Trophoblast cell (in vitro differentiated cells and primary cell): ENCODE data around the gene SLC4A4.

Experiments
- DNase-seq, 2 donors: peaks; one replicate each; pipeline ENCODE4 v3.0.0-alpha.2; 2016
- H2AFZ ChIP-seq: 2 replicates; pipeline ENCODE4 v1.6.1; 2013; ENCODE audit warnings: low read length, moderate library complexity, mild to moderate bottlenecking; ENCODE audit not compliant: insufficient read depth, poor library complexity
- H2AK5ac ChIP-seq: 2 replicates; pipeline ENCODE4 v1.6.1; 2013; ENCODE audit warnings: mild to moderate bottlenecking, low read length
- H2BK120ac ChIP-seq: 2 replicates; pipeline ENCODE4 v1.6.1; 2013; ENCODE audit warnings: low read length, mild to moderate bottlenecking, moderate library complexity; ENCODE audit not compliant: insufficient read depth, poor library complexity
- H2BK12ac ChIP-seq: 2 replicates; pipeline ENCODE4 v1.6.1; 2013; ENCODE audit warnings: mild to moderate bottlenecking, low read length, moderate library complexity
- H2BK5ac ChIP-seq: 2 replicates; pipeline ENCODE4 v1.6.1; 2013; ENCODE audit warnings: low read length, low read depth, moderate library complexity, mild to moderate bottlenecking; ENCODE audit not compliant: poor library complexity
- H3K14ac ChIP-seq: 2 replicates; pipeline ENCODE4 v1.6.1; 2013; ENCODE audit warnings: mild to moderate bottlenecking, low read length
- H3K18ac ChIP-seq: 2 replicates; pipeline ENCODE4 v1.6.1; 2013; ENCODE audit warnings: mild to moderate bottlenecking, low read length
- H3K23ac ChIP-seq: 2 replicates; pipeline ENCODE4 v1.6.1; 2013; ENCODE audit warnings: low read length
- H3K27ac ChIP-seq: 2 replicates; pipeline ENCODE4 v1.5.1; 2013; ENCODE audit warnings: low read depth, mild to moderate bottlenecking, inconsistent platforms, low read length, moderate library complexity
- H3K27me3 ChIP-seq: 2 replicates; pipeline ENCODE4 v1.6.1; 2013; ENCODE audit warnings: inconsistent platforms, mild to moderate bottlenecking, low read length, moderate library complexity; ENCODE audit not compliant: insufficient read depth
- H3K36me3 ChIP-seq, 2 experiments: 1 replicate in 1 of 2; 2 replicates in 1 of 2; pipeline ENCODE4 v1.6.1; 2013; ENCODE audit warnings: low read length in 2 of 2, mild to moderate bottlenecking in 2 of 2, moderate library complexity in 1 of 2; ENCODE audit not compliant: insufficient read depth in 2 of 2, control insufficient read depth in 1 of 2
- H3K4ac ChIP-seq: 2 replicates; pipeline ENCODE4 v1.6.1; 2013; ENCODE audit warnings: low read depth, mild to moderate bottlenecking, low read length, moderate library complexity
- H3K4me1 ChIP-seq, 2 experiments: 1 replicate in 1 of 2; 2 replicates in 1 of 2; pipeline ENCODE4 v1.6.1; 2013; ENCODE audit warnings: low read length in 2 of 2, mild to moderate bottlenecking in 2 of 2, moderate library complexity in 1 of 2; ENCODE audit not compliant: insufficient read depth in 2 of 2, control insufficient read depth in 1 of 2
- H3K4me2 ChIP-seq: 2 replicates; pipeline ENCODE4 v1.6.1; 2013; ENCODE audit warnings: inconsistent platforms, mild to moderate bottlenecking, low read length, moderate library complexity
- H3K4me3 ChIP-seq: 2 replicates; pipeline ENCODE4 v1.5.1; 2013; ENCODE audit warnings: mild to moderate bottlenecking, low read depth, low read length, inconsistent platforms
- H3K79me1 ChIP-seq: one replicate; pipeline ENCODE4 v1.6.1; 2013; ENCODE audit warnings: low read length
- H3K79me2 ChIP-seq: 2 replicates; pipeline ENCODE4 v1.6.1; 2013; ENCODE audit warnings: low read length, mild to moderate bottlenecking; ENCODE audit not compliant: control insufficient read depth, insufficient read depth, poor library complexity
- H3K9ac ChIP-seq: 2 replicates; pipeline ENCODE4 v1.6.1; 2013; ENCODE audit warnings: mild to moderate bottlenecking, low read length
- H3K9me3 ChIP-seq: 2 replicates; pipeline ENCODE4 v1.6.1; 2013; ENCODE audit warnings: low read depth, mild to moderate bottlenecking, control low read depth, inconsistent platforms, low read length; ENCODE audit not compliant: insufficient read depth
- H4K12ac ChIP-seq: 2 replicates; pipeline ENCODE4 v1.6.1; 2013; ENCODE audit warnings: low read depth, mild to moderate bottlenecking, low read length, moderate library complexity
- H4K8ac ChIP-seq: 2 replicates; pipeline ENCODE4 v1.6.1; 2013; ENCODE audit warnings: low read depth, mild to moderate bottlenecking, low read length, moderate library complexity
- H4K91ac ChIP-seq: one replicate; pipeline ENCODE4 v1.6.1; 2013; ENCODE audit warnings: low read depth, mild to moderate bottlenecking, low read length, moderate library complexity
- WGBS: extraction: QIAGEN DNeasy Blood & Tissue Kit; methylation state at CpG from one replicate; pipeline ENCODE4 v1.1.7; 2013; ENCODE audit warnings: missing lambda C conversion rate; ENCODE audit not compliant: insufficient read length, insufficient coverage; ENCODE audit errors: extremely low coverage; 5-methylcytosine and 5-hydroxymethylcytosine counted together

Gene SLC4A4

GRCh38 chr4:71537551-71538065, 198.8 kb downstream of the SLC4A4 start:
- DNase-seq = no peak
- no peak overlapping the region for H4K12ac ChIP-seq

GRCh38 chr4:71538528-71538927, 199.7 kb downstream of the SLC4A4 start:
- no peak overlapping the region for H3K4ac ChIP-seq
- H2AFZ ChIP-seq = no peak overlapping the region
- no peak overlapping the region for H3K23ac ChIP-seq
- peaks cover 0 to 3% of the 10 kb centered on the region in 2 experiments for H3K4me1 ChIP-seq
- H3K4me3 ChIP-seq = no peak overlapping the region
- no CpG with 5 or more reads among the region's 2 CpGs for WGBS
- no peaks in the 10 kb centered on the region for H3K79me1 ChIP-seq
- H4K12ac ChIP-seq = no peak overlapping the region
- no peak overlapping the region for H2AK5ac ChIP-seq
- H3K4me2 ChIP-seq = no peak overlapping the region
- DNase-seq = no peak
- H2BK12ac ChIP-seq = no peak overlapping the region
- H3K9ac ChIP-seq = no peak overlapping the region
- H3K9me3 ChIP-seq = no peaks in the 10 kb centered on the region
- no peaks in the 10 kb centered on the region for H3K36me3 ChIP-seq
- no peak overlapping the region for H4K91ac ChIP-seq
- H3K27me3 ChIP-seq = no peaks in the 10 kb centered on the region
- no peak overlapping the region for H3K14ac ChIP-seq
- no peak overlapping the region for H4K8ac ChIP-seq
- H3K18ac ChIP-seq = no peak overlapping the region
- no peaks in the 10 kb centered on the region for H3K79me2 ChIP-seq
- no peak overlapping the region for H3K27ac ChIP-seq
- no peak overlapping the region for H2BK120ac ChIP-seq
- H2BK5ac ChIP-seq = no peak overlapping the region

More at GRCh38 chr4:71537551-71538065, 198.8 kb downstream of the SLC4A4 start:
- Histone ChIP-seq H4K91ac (no peak overlapping the region), H3K79me1 (no peaks in the 10 kb centered on the region), H3K36me3 (no peaks in the 10 kb centered on the region), H3K9ac (no peak overlapping the region), H3K9me3 (no peaks in the 10 kb centered on the region), H2BK120ac (no peak overlapping the region), H3K27me3 (no peaks in the 10 kb centered on the region), H3K4me1 (peaks cover 0 to 3% of the 10 kb centered on the region in 2 experiments), H3K79me2 (no peaks in the 10 kb centered on the region), H3K27ac (no peak overlapping the region), H3K4me2 (no peak overlapping the region), H3K23ac (no peak overlapping the region), H2BK5ac (no peak overlapping the region), H3K18ac (no peak overlapping the region), H2BK12ac (no peak overlapping the region), H2AK5ac (no peak overlapping the region), H2AFZ (no peak overlapping the region), H4K8ac (no peak overlapping the region), H3K14ac (no peak overlapping the region), H3K4ac (no peak overlapping the region), H3K4me3 (no peak overlapping the region)
- WGBS = no CpG with 5 or more reads among the region's 6 CpGs

- Histone ChIP-seq H3K36me3 (no peaks in the 10 kb centered on the region), H3K18ac (no peak overlapping the region), H3K79me2 (no peaks in the 10 kb centered on the region), H4K8ac (no peak overlapping the region), H2BK12ac (no peak overlapping the region), H3K79me1 (no peaks in the 10 kb centered on the region), H2AFZ (no peak overlapping the region), H3K27me3 (no peaks in the 10 kb centered on the region), H3K4me1 (peaks cover 0 to 3% of the 10 kb centered on the region in 2 experiments), H3K9me3 (no peaks in the 10 kb centered on the region), H3K14ac (no peak overlapping the region), H2AK5ac (no peak overlapping the region), H3K4ac (no peak overlapping the region), H3K23ac (no peak overlapping the region), H2BK5ac (no peak overlapping the region), H3K4me3 (no peak overlapping the region), H3K27ac (no peak overlapping the region), H3K4me2 (no peak overlapping the region), H2BK120ac (no peak overlapping the region), H3K9ac (no peak overlapping the region), H4K12ac (no peak overlapping the region), H4K91ac (no peak overlapping the region)
- no CpG with 5 or more reads among the region's 4 CpGs for WGBS
- peak; percentile 2 to 42 for DNase-seq
These were observed 202.0 kb downstream of the SLC4A4 start for GRCh38 chr4:71540749-71541269.

GRCh38 chr4:71541541-71541940, 202.7 kb downstream of the SLC4A4 start:
- Histone ChIP-seq H2AK5ac (no peak overlapping the region), H3K23ac (no peak overlapping the region)

More at GRCh38 chr4:71541541-71541940, 202.7 kb downstream of the SLC4A4 start:
- Histone ChIP-seq H4K12ac (no peak overlapping the region), H3K4me1 (peaks cover 0 to 3% of the 10 kb centered on the region in 2 experiments), H4K8ac (no peak overlapping the region), H3K36me3 (no peaks in the 10 kb centered on the region), H3K18ac (no peak overlapping the region), H3K4ac (no peak overlapping the region), H3K9ac (no peak overlapping the region), H3K79me2 (no peaks in the 10 kb centered on the region), H2BK12ac (no peak overlapping the region), H4K91ac (no peak overlapping the region), H3K79me1 (no peaks in the 10 kb centered on the region), H2AFZ (no peak overlapping the region), H3K14ac (no peak overlapping the region), H3K27me3 (no peaks in the 10 kb centered on the region), H2BK120ac (no peak overlapping the region), H3K4me2 (no peak overlapping the region), H3K4me3 (no peak overlapping the region), H3K27ac (no peak overlapping the region), H3K9me3 (no peaks in the 10 kb centered on the region), H2BK5ac (no peak overlapping the region)
- no peak for DNase-seq
- no CpG with 5 or more reads among the region's 2 CpGs for WGBS
